ENCODE data around the gene KRTAP4-6.
A peak's percentile ranks its signal among the peaks of the same experiment; 100 is the strongest.
"Not testable (repeated sequence)": the region's sequence is repeated elsewhere in the genome, so short reads cannot be mapped to it uniquely, and the experiment has no call there.

KRTAP4-6 gene

GRCh38 chr17:41133880-41134735 is 6.2 kb downstream of the KRTAP4-6 start:
- ATAC-seq (ENCODE audit: low read depth): no peak
- H3K27ac ChIP-seq (ENCODE audit: poor library complexity, severe bottlenecking): peak overlapping the region; percentile 90

GRCh38 chr17:41131979-41132378 is 8.4 kb downstream of the KRTAP4-6 start:
- DNase-seq (ENCODE audit: low spot score): no peak
- no peaks in the 10 kb centered on the region for H3K36me3 ChIP-seq (ENCODE audit: low read depth)
- peak; percentile 100 for ATAC-seq (ENCODE audit: low read depth)
- peaks cover 25% of the 10 kb centered on the region for H3K4me1 ChIP-seq (ENCODE audit: insufficient read depth, poor library complexity, severe bottlenecking)
- H3K9me3 ChIP-seq (ENCODE audit: severe bottlenecking): no peaks in the 10 kb centered on the region
- no peaks in the 10 kb centered on the region for H3K27me3 ChIP-seq (ENCODE audit: insufficient read depth, poor library complexity, severe bottlenecking)
- TF ChIP-seq CTCF (IDR thresholded peaks at IDR 0.05; ENCODE audit: poor library complexity, severe bottlenecking): no peak
- H3K27ac ChIP-seq (ENCODE audit: poor library complexity, severe bottlenecking): peak overlapping the region; percentile 90
- no peak overlapping the region for H3K4me3 ChIP-seq (ENCODE audit: severe bottlenecking)

More at GRCh38 chr17:41133880-41134735, 6.2 kb downstream of the KRTAP4-6 start:
- H3K27me3 ChIP-seq (ENCODE audit: insufficient read depth, poor library complexity, severe bottlenecking): no peaks in the 10 kb centered on the region
- no peaks in the 10 kb centered on the region for H3K9me3 ChIP-seq (ENCODE audit: severe bottlenecking)
- no peaks in the 10 kb centered on the region for H3K36me3 ChIP-seq (ENCODE audit: low read depth)
- H3K4me3 ChIP-seq (ENCODE audit: severe bottlenecking): no peak overlapping the region
- TF ChIP-seq CTCF (IDR thresholded peaks at IDR 0.05; ENCODE audit: poor library complexity, severe bottlenecking): no peak
- peaks cover 25% of the 10 kb centered on the region for H3K4me1 ChIP-seq (ENCODE audit: insufficient read depth, poor library complexity, severe bottlenecking)
- no peak for DNase-seq (ENCODE audit: low spot score)

GRCh38 chr17:41127371-41127770 is 13.0 kb downstream of the KRTAP4-6 start:
- TF ChIP-seq CTCF (IDR thresholded peaks at IDR 0.05; ENCODE audit: poor library complexity, severe bottlenecking): no peak
- Histone ChIP-seq H3K9me3 (ENCODE audit: severe bottlenecking) (no peaks in the 10 kb centered on the region), H3K36me3 (ENCODE audit: low read depth) (no peaks in the 10 kb centered on the region), H3K27ac (ENCODE audit: poor library complexity, severe bottlenecking) (no peak overlapping the region), H3K27me3 (ENCODE audit: insufficient read depth, poor library complexity, severe bottlenecking) (no peaks in the 10 kb centered on the region), H3K4me1 (ENCODE audit: insufficient read depth, poor library complexity, severe bottlenecking) (peaks cover 16% of the 10 kb centered on the region), H3K4me3 (ENCODE audit: severe bottlenecking) (no peak overlapping the region)
- DNase-seq (ENCODE audit: low spot score): no peak
- ATAC-seq (ENCODE audit: low read depth): no peak

GRCh38 chr17:41126412-41126811 is 13.9 kb downstream of the KRTAP4-6 start:
- no peak for TF ChIP-seq CTCF (IDR thresholded peaks at IDR 0.05; ENCODE audit: poor library complexity, severe bottlenecking)
- ATAC-seq (ENCODE audit: low read depth): no peak
- Histone ChIP-seq H3K27me3 (ENCODE audit: insufficient read depth, poor library complexity, severe bottlenecking) (no peaks in the 10 kb centered on the region), H3K9me3 (ENCODE audit: severe bottlenecking) (no peaks in the 10 kb centered on the region), H3K4me3 (ENCODE audit: severe bottlenecking) (no peak overlapping the region), H3K27ac (ENCODE audit: poor library complexity, severe bottlenecking) (no peak overlapping the region), H3K4me1 (ENCODE audit: insufficient read depth, poor library complexity, severe bottlenecking) (peaks cover 8% of the 10 kb centered on the region), H3K36me3 (ENCODE audit: low read depth) (no peaks in the 10 kb centered on the region)
- DNase-seq (ENCODE audit: low spot score): no peak

- no peak overlapping the region for H3K4me3 ChIP-seq (ENCODE audit: severe bottlenecking)
- no peak for ATAC-seq (ENCODE audit: low read depth)
- no peak overlapping the region for H3K27ac ChIP-seq (ENCODE audit: poor library complexity, severe bottlenecking)
- no peaks in the 10 kb centered on the region for H3K27me3 ChIP-seq (ENCODE audit: insufficient read depth, poor library complexity, severe bottlenecking)
- no peaks in the 10 kb centered on the region for H3K9me3 ChIP-seq (ENCODE audit: severe bottlenecking)
- no peak for TF ChIP-seq CTCF (IDR thresholded peaks at IDR 0.05; ENCODE audit: poor library complexity, severe bottlenecking)
- peaks cover 7% of the 10 kb centered on the region for H3K4me1 ChIP-seq (ENCODE audit: insufficient read depth, poor library complexity, severe bottlenecking)
- no peak for DNase-seq (ENCODE audit: low spot score)
- H3K36me3 ChIP-seq (ENCODE audit: low read depth): no peaks in the 10 kb centered on the region
Observed at GRCh38 chr17:41125064-41125463, 15.3 kb downstream of the KRTAP4-6 start.

- H3K4me1 ChIP-seq (ENCODE audit: insufficient read depth, poor library complexity, severe bottlenecking); H3K27me3 ChIP-seq (ENCODE audit: insufficient read depth, poor library complexity, severe bottlenecking); ATAC-seq (ENCODE audit: low read depth); H3K9me3 ChIP-seq (ENCODE audit: severe bottlenecking); DNase-seq (ENCODE audit: low spot score); H3K36me3 ChIP-seq (ENCODE audit: low read depth); H3K4me3 ChIP-seq (ENCODE audit: severe bottlenecking); H3K27ac ChIP-seq (ENCODE audit: poor library complexity, severe bottlenecking): not testable (repeated sequence)
Observed at GRCh38 chr17:41123991-41124371, 16.4 kb downstream of the KRTAP4-6 start, which contains the start of gene KRTAP4-12. Gene KRTAP4-12 (minus strand): TSS chr17:41124182. CDS start chr17:41124122, 60 bp downstream.

All from RWPE2 (cell line).